ENCODE measurements around the gene RCSD1.

The RCSD1 gene

DNA sequence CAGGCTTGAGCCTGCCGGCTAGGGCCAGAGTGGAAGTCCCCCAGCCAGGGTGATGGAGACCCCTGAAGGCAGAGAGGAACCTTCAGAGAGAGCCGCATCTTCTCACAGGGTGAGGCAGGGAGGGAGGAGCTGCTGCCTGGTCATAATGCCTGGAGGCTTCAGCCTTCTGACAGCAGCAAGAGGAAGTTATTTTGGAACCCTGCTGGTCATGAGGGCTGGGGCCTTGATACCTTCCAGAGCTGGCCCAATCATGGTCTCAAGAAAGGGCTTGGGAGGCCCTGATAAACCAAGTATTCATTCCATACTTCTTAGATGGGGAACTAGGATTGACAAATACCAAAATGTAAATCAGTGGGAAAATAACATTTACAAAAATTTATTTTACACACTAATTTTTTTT lies 65.1 kb downstream of the RCSD1 start:
- H3K27me3 ChIP-seq (ENCODE audit: low read depth, low read length), result peaks cover 12% of the 10 kb centered on the region; the same call in 1 of the 2 replicates
- no peak overlapping the region for H3K4me3 ChIP-seq (ENCODE audit: low read length)
- no peak overlapping the region for H3K27ac ChIP-seq (ENCODE audit: low read length)
- no peaks in the 10 kb centered on the region for H3K36me3 ChIP-seq (replicated peaks; ENCODE audit: low read depth, low read length)
- no peak overlapping the region for H3K4me2 ChIP-seq (ENCODE audit: low read length)
- no peak overlapping the region for H3K9ac ChIP-seq (ENCODE audit: low read length)
- TF ChIP-seq, protein P1, sequence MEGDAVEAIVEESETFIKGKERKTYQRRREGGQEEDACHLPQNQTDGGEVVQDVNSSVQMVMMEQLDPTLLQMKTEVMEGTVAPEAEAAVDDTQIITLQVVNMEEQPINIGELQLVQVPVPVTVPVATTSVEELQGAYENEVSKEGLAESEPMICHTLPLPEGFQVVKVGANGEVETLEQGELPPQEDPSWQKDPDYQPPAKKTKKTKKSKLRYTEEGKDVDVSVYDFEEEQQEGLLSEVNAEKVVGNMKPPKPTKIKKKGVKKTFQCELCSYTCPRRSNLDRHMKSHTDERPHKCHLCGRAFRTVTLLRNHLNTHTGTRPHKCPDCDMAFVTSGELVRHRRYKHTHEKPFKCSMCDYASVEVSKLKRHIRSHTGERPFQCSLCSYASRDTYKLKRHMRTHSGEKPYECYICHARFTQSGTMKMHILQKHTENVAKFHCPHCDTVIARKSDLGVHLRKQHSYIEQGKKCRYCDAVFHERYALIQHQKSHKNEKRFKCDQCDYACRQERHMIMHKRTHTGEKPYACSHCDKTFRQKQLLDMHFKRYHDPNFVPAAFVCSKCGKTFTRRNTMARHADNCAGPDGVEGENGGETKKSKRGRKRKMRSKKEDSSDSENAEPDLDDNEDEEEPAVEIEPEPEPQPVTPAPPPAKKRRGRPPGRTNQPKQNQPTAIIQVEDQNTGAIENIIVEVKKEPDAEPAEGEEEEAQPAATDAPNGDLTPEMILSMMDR (IDR thresholded peaks at IDR 0.05; ENCODE audit: low read depth, low read length), result no peak
- TF ChIP-seq EZH2phosphoT487 (IDR thresholded peaks at IDR 0.05; ENCODE audit: low read depth), result no peak
- no peak overlapping the region for H2AFZ ChIP-seq (ENCODE audit: low read depth, low read length)
- H3K79me2 ChIP-seq (ENCODE audit: low read length), result no peaks in the 10 kb centered on the region
- no peaks in the 10 kb centered on the region for H3K9me3 ChIP-seq (ENCODE audit: insufficient read depth, low read length)
- peaks cover 12% of the 10 kb centered on the region for H3K4me1 ChIP-seq (ENCODE audit: low read length)
- no peaks in the 10 kb centered on the region for H4K20me1 ChIP-seq (ENCODE audit: insufficient read depth, low read length)

DNA sequence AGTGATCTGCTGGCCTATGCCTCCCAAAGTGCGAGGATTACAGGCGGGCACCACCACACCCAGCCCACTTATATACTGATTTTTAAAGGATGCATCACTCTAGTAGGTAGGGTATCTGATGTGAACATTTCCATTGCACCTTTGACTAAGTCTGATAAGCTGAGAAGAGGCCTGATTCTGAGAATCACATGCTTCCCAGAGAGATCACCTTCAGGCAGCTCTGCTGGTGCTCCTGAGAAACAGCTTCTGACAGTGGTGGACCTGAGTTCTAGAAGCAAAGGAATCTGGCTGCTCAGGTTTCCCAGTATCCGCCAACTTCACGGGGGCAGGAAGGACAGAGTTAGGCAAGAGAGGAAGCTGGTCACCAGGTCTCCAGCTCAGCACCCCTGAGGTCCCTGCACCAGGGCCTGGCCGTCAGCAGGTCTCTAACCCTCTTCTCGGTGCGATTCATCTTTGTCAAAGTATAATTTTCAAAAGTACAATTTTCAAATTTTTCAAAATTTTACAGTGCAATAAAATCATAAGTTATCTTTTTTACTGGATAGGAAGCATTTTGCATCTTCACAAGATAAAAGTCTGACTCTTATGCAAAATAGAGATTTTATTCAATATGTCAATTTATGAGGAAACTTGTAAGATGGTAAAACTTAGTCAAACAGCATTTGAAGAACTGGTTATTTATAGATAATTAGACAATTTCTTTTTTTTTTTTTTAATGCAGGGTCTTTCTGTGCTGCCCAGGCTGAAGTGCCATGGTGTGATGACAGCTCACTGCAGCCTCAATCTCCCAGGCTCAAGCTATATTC lies 65.9 kb downstream of the RCSD1 start:
- H3K9me3 ChIP-seq (ENCODE audit: insufficient read depth, low read length), result no peaks in the 10 kb centered on the region

DNA sequence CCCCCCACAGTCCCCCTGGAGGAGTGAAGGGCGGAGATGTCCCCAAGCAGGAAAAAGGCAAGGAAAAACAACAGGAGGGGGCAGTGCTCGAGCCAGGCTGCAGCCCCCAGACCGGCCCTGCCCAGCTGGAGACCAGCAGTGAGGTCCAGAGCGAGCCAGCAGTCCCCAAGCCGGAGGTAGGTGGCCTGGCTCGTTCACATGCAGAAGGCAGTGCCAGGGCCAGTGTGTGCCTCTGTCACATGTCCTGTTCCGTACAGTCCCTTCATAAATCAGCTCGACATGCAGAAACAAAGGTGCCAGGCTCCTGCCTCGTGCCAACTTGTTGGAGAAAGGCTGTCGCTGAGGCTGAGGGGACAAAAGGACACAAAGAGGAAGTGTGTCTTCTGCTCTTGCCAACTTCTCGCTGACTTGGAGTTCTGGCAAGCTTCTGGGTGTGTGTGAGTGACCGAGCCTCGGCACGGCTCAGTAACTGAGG lies 67.7 kb downstream of the RCSD1 start:
- Histone ChIP-seq H3K27ac (ENCODE audit: low read length) (no peak overlapping the region), H4K20me1 (ENCODE audit: insufficient read depth, low read length) (no peaks in the 10 kb centered on the region), H3K4me1 (ENCODE audit: low read length) (peaks cover 18% of the 10 kb centered on the region), H3K9me3 (ENCODE audit: insufficient read depth, low read length) (no peaks in the 10 kb centered on the region), H2AFZ (ENCODE audit: low read depth, low read length) (no peak overlapping the region), H3K36me3 (replicated peaks; ENCODE audit: low read depth, low read length) (no peaks in the 10 kb centered on the region), H3K4me3 (ENCODE audit: low read length) (no peak overlapping the region), H3K79me2 (ENCODE audit: low read length) (no peaks in the 10 kb centered on the region), H3K9ac (ENCODE audit: low read length) (no peak overlapping the region), H3K27me3 (ENCODE audit: low read depth, low read length) (peaks cover 14% of the 10 kb centered on the region), H3K4me2 (ENCODE audit: low read length) (no peak overlapping the region)
- TF ChIP-seq, protein P1 (IDR thresholded peaks at IDR 0.05; ENCODE audit: low read depth, low read length), result no peak
- no peak for TF ChIP-seq EZH2phosphoT487 (IDR thresholded peaks at IDR 0.05; ENCODE audit: low read depth)

More for the DNA sequence above, 65.9 kb downstream of the RCSD1 start:
- Histone ChIP-seq H2AFZ (ENCODE audit: low read depth, low read length) (no peak overlapping the region), H3K27ac (ENCODE audit: low read length) (no peak overlapping the region), H3K79me2 (ENCODE audit: low read length) (no peaks in the 10 kb centered on the region), H3K4me1 (ENCODE audit: low read length) (peaks cover 14% of the 10 kb centered on the region), H4K20me1 (ENCODE audit: insufficient read depth, low read length) (no peaks in the 10 kb centered on the region), H3K9ac (ENCODE audit: low read length) (no peak overlapping the region), H3K27me3 (ENCODE audit: low read depth, low read length) (peaks cover 14% of the 10 kb centered on the region), H3K4me2 (ENCODE audit: low read length) (no peak overlapping the region), H3K4me3 (ENCODE audit: low read length) (no peak overlapping the region), H3K36me3 (replicated peaks; ENCODE audit: low read depth, low read length) (no peaks in the 10 kb centered on the region)
- TF ChIP-seq, protein P1 (IDR thresholded peaks at IDR 0.05; ENCODE audit: low read depth, low read length), result no peak
- no peak for TF ChIP-seq EZH2phosphoT487 (IDR thresholded peaks at IDR 0.05; ENCODE audit: low read depth)

DNA sequence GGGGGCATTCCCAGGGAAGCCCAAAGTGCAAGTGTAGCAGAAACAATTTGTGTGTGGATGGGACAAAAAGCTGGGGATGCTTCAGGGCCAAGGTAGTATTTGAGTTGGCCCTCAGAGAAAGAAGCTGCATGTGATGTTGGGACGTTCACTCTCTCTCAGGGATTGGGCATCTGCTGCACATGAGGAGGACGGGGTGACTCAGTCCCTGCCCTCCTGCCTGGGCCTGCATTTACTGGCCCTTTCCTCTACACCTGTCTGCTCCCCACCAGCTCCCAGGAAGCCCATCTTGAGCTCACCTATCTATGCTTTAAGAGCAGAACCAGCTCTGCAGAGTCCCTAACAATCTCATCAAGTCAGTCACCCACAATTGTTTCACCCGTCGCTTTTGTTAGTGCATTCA lies 68.3 kb downstream of the RCSD1 start:
- Histone ChIP-seq H3K4me3 (ENCODE audit: low read length) (no peak overlapping the region), H4K20me1 (ENCODE audit: insufficient read depth, low read length) (no peaks in the 10 kb centered on the region), H2AFZ (ENCODE audit: low read depth, low read length) (no peak overlapping the region), H3K9ac (ENCODE audit: low read length) (no peak overlapping the region), H3K36me3 (replicated peaks; ENCODE audit: low read depth, low read length) (no peaks in the 10 kb centered on the region), H3K79me2 (ENCODE audit: low read length) (no peaks in the 10 kb centered on the region), H3K4me1 (ENCODE audit: low read length) (peaks cover 18% of the 10 kb centered on the region), H3K9me3 (ENCODE audit: insufficient read depth, low read length) (no peaks in the 10 kb centered on the region), H3K27me3 (ENCODE audit: low read depth, low read length) (peaks cover 20% of the 10 kb centered on the region), H3K4me2 (ENCODE audit: low read length) (no peak overlapping the region), H3K27ac (ENCODE audit: low read length) (no peak overlapping the region)
- no peak for TF ChIP-seq EZH2phosphoT487 (IDR thresholded peaks at IDR 0.05; ENCODE audit: low read depth)
- TF ChIP-seq, protein P1 (IDR thresholded peaks at IDR 0.05; ENCODE audit: low read depth, low read length), result no peak
